IPS-NIHi7 (cell line): ENCODE results near the gene NTN1.
"Not testable (repeated sequence)": the region's sequence is repeated elsewhere in the genome, so short reads cannot be mapped to it uniquely, and the experiment has no call there.

Experiments
- DNase-seq: peaks from one replicate; pipeline ENCODE4 v3.0.0; 2012; ENCODE audit warnings: mixed read lengths; ENCODE audit errors: extremely low spot score

Gene NTN1

GRCh38 chr17:9123594-9124553, 102.6 kb downstream of the NTN1 start:
- DNase-seq = no peak

- DNase-seq = no peak
These were observed 103.2 kb downstream of the NTN1 start for GRCh38 chr17:9124554-9124935.

- no peak for DNase-seq
These were observed 104.4 kb downstream of the NTN1 start for GRCh38 chr17:9125722-9126121.

- no peak for DNase-seq
These were observed 106.0 kb downstream of the NTN1 start for GRCh38 chr17:9127340-9127739.

GRCh38 chr17:9131371-9131770, 110.1 kb downstream of the NTN1 start:
- DNase-seq = no peak

GRCh38 chr17:9132291-9132690, 111.0 kb downstream of the NTN1 start:
- no peak for DNase-seq

- DNase-seq = no peak
These were observed 111.8 kb downstream of the NTN1 start for GRCh38 chr17:9132944-9133610.

- DNase-seq = no peak
These were observed 116.9 kb downstream of the NTN1 start for GRCh38 chr17:9138161-9138717.

GRCh38 chr17:9139695-9140094, 118.4 kb downstream of the NTN1 start:
- no peak for DNase-seq

- DNase-seq = no peak
These were observed 119.5 kb downstream of the NTN1 start for GRCh38 chr17:9140550-9141424.

GRCh38 chr17:9141425-9141753, 120.1 kb downstream of the NTN1 start:
- no peak for DNase-seq

- DNase-seq = no peak
These were observed 121.6 kb downstream of the NTN1 start for GRCh38 chr17:9142772-9143494.

GRCh38 chr17:9144502-9145249, 123.4 kb downstream of the NTN1 start:
- DNase-seq = no peak

GRCh38 chr17:9146064-9146463, 124.8 kb downstream of the NTN1 start:
- DNase-seq = no peak

- DNase-seq = no peak
These were observed 127.7 kb downstream of the NTN1 start for GRCh38 chr17:9148905-9149525.

- peak; percentile 45 for DNase-seq
These were observed 129.3 kb downstream of the NTN1 start for GRCh38 chr17:9150446-9151090.

GRCh38 chr17:9151091-9151490, 129.8 kb downstream of the NTN1 start:
- no peak for DNase-seq

GRCh38 chr17:9151740-9152139, 130.4 kb downstream of the NTN1 start:
- not testable (repeated sequence) for DNase-seq
